Endothelial cell of umbilical vein (primary cell): ENCODE data around the gene SIRPD. TPM values are rescaled to one million over a fixed set of nuclear protein-coding genes. Genes with fewer than 3 reads are reported as not detected.

Source experiments
- BruUV-seq: library from RNA; stranded (reverse); fragments of 400-500 nt; replicated peaks from 2 replicates; lab custom pipeline; 2021; lab: Mats Ljungman, UMichigan
- CTCF ChIA-PET: fragments of 300-600, 350-600 bp; sonication (Branson Sonifier 250); formaldehyde crosslinking; loops from one replicate; lab custom pipeline; 2021; ENCODE audit warnings: antibody characterized with exemption, inconsistent platforms; lab: Charles Lee
- POLR2A ChIA-PET: fragments of 300-600, 350-600 bp; sonication (Branson Sonifier 250); formaldehyde crosslinking; loops from one replicate; lab custom pipeline; 2021; ENCODE audit warnings: antibody characterized with exemption, inconsistent platforms; lab: Charles Lee
- DNase-seq: peaks from one replicate; pipeline ENCODE4 v3.0.0-alpha.2; 2011; ENCODE audit warnings: low read depth, low spot score
- FAIRE-seq: peaks from 2 replicates; lab custom pipeline; 2011; peaks lifted over from hg19 to GRCh38; lab: Jason Lieb, UNC
- H2AFZ ChIP-seq: 2 replicates; pipeline ENCODE4 v1.6.0; 2012; ENCODE audit warnings: low read depth, low read length, control low read depth, inconsistent platforms
- H3K27ac ChIP-seq: 2 replicates; pipeline ENCODE4 v1.5.1; 2011; ENCODE audit warnings: low read depth, mild to moderate bottlenecking, control low read depth, low read length, moderate library complexity; ENCODE audit not compliant: insufficient read depth
- H3K27me3 ChIP-seq, 2 experiments: 2 replicates each; pipeline versions ENCODE4 v1.6.0 to v1.6.1; 2011; ENCODE audit warnings: low read length in 2 of 2, mixed read lengths in 1 of 2; ENCODE audit not compliant: control insufficient read depth in 2 of 2, insufficient read depth in 2 of 2
- H3K36me3 ChIP-seq, 2 experiments: 2 replicates in 1 of 2; 3 replicates in 1 of 2; pipeline ENCODE4 v1.5.1; 2011; ENCODE audit warnings: low read length in 2 of 2, mild to moderate bottlenecking in 1 of 2, moderate library complexity in 1 of 2; ENCODE audit not compliant: control insufficient read depth in 2 of 2, insufficient read depth in 2 of 2; ENCODE audit errors: extremely low read depth in 1 of 2
- H3K4me1 ChIP-seq: 3 replicates; pipeline ENCODE4 v1.5.1; 2011; ENCODE audit warnings: mild to moderate bottlenecking, low read length; ENCODE audit not compliant: control insufficient read depth, insufficient read depth; ENCODE audit errors: extremely low read depth
- H3K4me2 ChIP-seq: 2 replicates; pipeline ENCODE4 v1.6.1; 2011; ENCODE audit warnings: low read length, control low read depth, mixed read lengths; ENCODE audit not compliant: insufficient read depth
- H3K4me3 ChIP-seq, 3 experiments: fragments of 200-600 bp in 1 of 3; sonication (generic), shearing (Covaris generic) in 1 of 3; replicated peaks in 1 of 3; 2 replicates each; pipeline ENCODE4 v1.5.1; 2011 to 2016; ENCODE audit warnings: control low read depth in 3 of 3, low read length in 3 of 3, mild to moderate bottlenecking in 2 of 3, inconsistent platforms in 1 of 3, low read depth in 1 of 3, moderate library complexity in 1 of 3; ENCODE audit not compliant: insufficient read depth in 1 of 3
- H3K79me2 ChIP-seq: 2 replicates; pipeline ENCODE4 v1.6.0; 2012; ENCODE audit warnings: low read length, inconsistent platforms; ENCODE audit not compliant: control insufficient read depth, insufficient read depth
- H3K9ac ChIP-seq: replicated peaks from 2 replicates; pipeline ENCODE3; 2011; ENCODE audit warnings: low read length, control low read depth; ENCODE audit not compliant: insufficient read depth; ENCODE audit errors: extremely low read depth
- H3K9me1 ChIP-seq: replicated peaks from 3 replicates; pipeline ENCODE4 v1.6.0; 2011; ENCODE audit warnings: mild to moderate bottlenecking, low read length; ENCODE audit not compliant: control insufficient read depth, insufficient read depth; ENCODE audit errors: extremely low read depth
- H3K9me3 ChIP-seq: replicated peaks from 2 replicates; pipeline ENCODE4 v1.5.1; 2012; ENCODE audit warnings: low read length, inconsistent platforms; ENCODE audit not compliant: control insufficient read depth, insufficient read depth
- H4K20me1 ChIP-seq: replicated peaks from 2 replicates; pipeline ENCODE3; 2011; ENCODE audit warnings: mild to moderate bottlenecking, low read length; ENCODE audit not compliant: control insufficient read depth, insufficient read depth; ENCODE audit errors: extremely low read depth
- CTCF ChIP-seq, 2 donors: IDR thresholded peaks; 1 replicate in 1 of 2; 2 replicates in 1 of 2; pipeline ENCODE4 v1.5.1; 2011; ENCODE audit warnings: low read length in 2 of 2, mild to moderate bottlenecking in 2 of 2, moderate library complexity in 2 of 2, control low read depth in 1 of 2, inconsistent platforms in 1 of 2, low read depth in 1 of 2; ENCODE audit not compliant: insufficient read depth in 1 of 2; ENCODE audit errors: extremely low read depth in 1 of 2
- EZH2 ChIP-seq: IDR thresholded peaks from 2 replicates; pipeline ENCODE4 v1.6.1; 2012; ENCODE audit warnings: borderline replicate concordance, low read depth, mild to moderate bottlenecking, moderate library complexity, low read length, inconsistent platforms; ENCODE audit not compliant: severe bottlenecking
- JUN ChIP-seq: IDR thresholded peaks from 2 replicates; pipeline ENCODE4 v1.6.1; 2011; ENCODE audit warnings: borderline replicate concordance, low read depth; ENCODE audit not compliant: insufficient read length, insufficient read depth
- MAX ChIP-seq: IDR thresholded peaks from 2 replicates; pipeline ENCODE4 v1.6.1; 2011; ENCODE audit not compliant: insufficient read depth, insufficient read length
- MYC ChIP-seq: IDR thresholded peaks from one replicate; pipeline ENCODE4 v1.6.1; 2011; ENCODE audit warnings: mild to moderate bottlenecking, low read depth, low read length
- POLR2AphosphoS5 ChIP-seq: IDR thresholded peaks from 2 replicates; pipeline ENCODE4 v1.6.1; 2012; ENCODE audit warnings: low read depth, mild to moderate bottlenecking, control low read depth, low read length, moderate library complexity; ENCODE audit not compliant: insufficient read depth
- dilution Hi-C: fragments of 300-500 bp; cut with MboI; formaldehyde crosslinking; loops from one replicate; pipeline ENCODE4 v1.15.0; 2019; ENCODE audit warnings: low sequenced_read_pairs; ENCODE audit not compliant: extremely low pct_ligation_motif_present
- intact Hi-C: fragments of 100-400 bp; cut with micrococcal nuclease; formaldehyde crosslinking; loops from one replicate; pipeline ENCODE4 v1.10.0; 2022
- polyA plus RNA-seq, 4 experiments: library from polyadenylated mRNA; depleted of rRNA in 3 of 4; stranded (reverse) in 3 of 4; unstranded in 1 of 4; fragments of >200 nt; gene quantifications; 2 replicates each; pipeline versions ENCODE4 v1.2.1 to v1.2.3, GENCODE V29; 2011 to 2012; ENCODE audit warnings: missing spikeins in 1 of 4
- total RNA-seq: library from RNA; stranded (reverse); gene quantifications from 2 replicates; pipeline ENCODE4 v1.2.3, GENCODE V29; 2021

Gene SIRPD
- total and polyA plus RNA-seq, 2 donors (not counting 3 experiments of a cell fraction or from before 2014, with no cell fraction given), result not detected

GRCh38 chr20:1505871-1506270, 51.6 kb downstream of the SIRPD start:
- Histone ChIP-seq H3K9me3 (no peaks in the 10 kb centered on the region), H3K9me1 (no peaks in the 10 kb centered on the region), H3K79me2 (no peaks in the 10 kb centered on the region), H3K4me3 (no peak overlapping the region), H3K36me3 (no peaks in the 10 kb centered on the region), H3K9ac (no peak overlapping the region), H3K27ac (no peak overlapping the region), H3K4me1 (no peaks in the 10 kb centered on the region), H4K20me1 (no peaks in the 10 kb centered on the region), H3K27me3 (peaks cover 21 to 38% of the 10 kb centered on the region in 2 experiments), H3K4me2 (no peak overlapping the region), H2AFZ (no peak overlapping the region)
- intact Hi-C loops (loop anchor here (10.0 kb wide), 1 partner anchor 389 kb away; the partner anchor contains the start of gene SIRPA), dilution Hi-C loops (no loop called here)
- ChIA-PET POLR2A (no interaction called here), CTCF (interaction anchor here (1.3 to 2.9 kb wide), 2 partner anchors 39 to 255 kb away, joined by 3 to 11 read pairs; partner anchors contain the start of gene NSFL1C)
- FAIRE-seq, result no peak
- no peak for DNase-seq
- TF ChIP-seq JUN (no peak), POLR2AphosphoS5 (no peak), MAX (no peak), CTCF (IDR thresholded peaks at IDR 0.05; ENCODE audit: extremely low read depth in 1 of 2, insufficient read depth in 1 of 2, low read depth in 1 of 2, low read length in 2 of 2) (no peak)
- BruUV-seq, result no TSS peak

GRCh38 chr20:1505361-1505760, 52.1 kb downstream of the SIRPD start:
- ChIA-PET POLR2A (no interaction called here), CTCF (interaction anchor here (2.8 to 3.8 kb wide), 3 partner anchors 15 to 272 kb away, joined by 39 to 229 read pairs (median 77); partner anchors contain the start of genes NSFL1C and SIRPB2)
- no peak for FAIRE-seq
- no peak overlapping the region for H3K9ac ChIP-seq
- TF ChIP-seq POLR2AphosphoS5, result no peak
- no peak for TF ChIP-seq MAX
- no peak for TF ChIP-seq MYC
- no peak for TF ChIP-seq EZH2
- TF ChIP-seq JUN, result no peak
- intact Hi-C loops, result loop anchor here (10.0 kb wide), 1 partner anchor 389 kb away; the partner anchor contains the start of gene SIRPA
- H3K36me3 ChIP-seq, result no peaks in the 10 kb centered on the region
- no peaks in the 10 kb centered on the region for H4K20me1 ChIP-seq
- no TSS peak for BruUV-seq
- H3K9me3 ChIP-seq, result no peaks in the 10 kb centered on the region
- dilution Hi-C loops, result no loop called here
- no peak overlapping the region for H3K4me3 ChIP-seq
- H3K79me2 ChIP-seq, result no peaks in the 10 kb centered on the region
- peaks cover 20 to 36% of the 10 kb centered on the region in 2 experiments for H3K27me3 ChIP-seq
- DNase-seq, result no peak
- H2AFZ ChIP-seq, result no peak overlapping the region
- no peaks in the 10 kb centered on the region for H3K9me1 ChIP-seq
- H3K4me1 ChIP-seq, result no peaks in the 10 kb centered on the region
- no peak overlapping the region for H3K4me2 ChIP-seq
- no peak overlapping the region for H3K27ac ChIP-seq
